Measurements from ENCODE around the gene PRPF6.

DNA sequence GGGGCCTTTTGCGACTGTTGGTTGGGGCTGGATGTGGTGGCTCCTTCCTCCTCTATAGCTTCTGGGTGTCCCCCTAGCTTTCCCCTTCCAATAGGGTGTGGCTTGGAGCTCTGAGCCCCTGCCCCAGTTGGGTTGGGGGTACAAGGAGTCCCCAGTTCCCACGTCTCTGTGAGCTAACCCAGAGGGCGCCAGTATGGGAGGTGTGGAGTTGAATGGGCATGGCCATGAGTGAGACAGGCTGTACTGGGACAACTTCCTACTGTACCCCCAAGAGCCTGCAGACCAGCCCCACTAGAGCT is 56.2 kb downstream of the PRPF6 start:
- no peak for TF ChIP-seq CTCF (IDR thresholded peaks at IDR 0.05; ENCODE audit: insufficient read depth, low read depth, low read length)
- no peak for TF ChIP-seq EZH2 (IDR thresholded peaks at IDR 0.05; ENCODE audit: insufficient read depth, low read length)
